ENCODE results near the gene PCTP. TPM values are rescaled to one million over a fixed set of nuclear protein-coding genes. Genes with fewer than 3 reads are reported as not detected.

PCTP gene
- total and polyA plus RNA-seq, 9 of the 15 experiments (the other 6 are each of a cell fraction or from before 2014, with no cell fraction given): 10.9 to 62.3 (median 41.2) TPM

DNA sequence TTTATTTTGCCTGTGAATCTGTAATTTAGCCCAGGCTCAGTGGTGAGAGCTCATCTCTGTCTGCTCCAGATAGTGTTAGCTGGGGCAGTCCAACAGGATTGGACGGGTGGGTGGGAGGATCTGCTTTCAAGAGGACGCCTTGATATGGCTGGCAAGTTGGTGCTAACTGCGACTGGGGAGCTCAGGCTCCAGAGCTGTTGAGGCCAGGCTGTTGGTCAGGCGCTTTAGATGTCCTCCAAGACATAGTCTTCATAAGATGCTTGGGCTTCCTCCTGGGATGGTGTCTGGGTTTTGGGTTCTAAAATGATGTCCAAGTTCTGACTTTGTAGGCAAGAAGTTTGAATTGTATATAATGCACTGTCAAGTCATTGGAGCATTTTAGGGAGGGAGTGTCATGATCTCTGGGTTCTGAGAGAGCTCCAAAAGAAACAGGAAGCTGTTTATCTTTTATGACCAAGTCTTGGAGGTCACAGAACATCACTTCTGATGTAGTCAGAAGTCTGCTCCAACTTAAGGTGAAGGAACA, 12.8 kb upstream of the PCTP start (continued):
- TF ChIP-seq ATF3 (IDR thresholded peaks at IDR 0.05) (no peak; the same call in 1 of the 2 replicates), ATF3 (CRISPR knock-in tag; conservative IDR thresholded peaks at IDR 0.05) (no peak), CXXC5 (CRISPR knock-in tag; IDR thresholded peaks at IDR 0.05) (peak; percentile 40), PML (IDR thresholded peaks at IDR 0.05; ENCODE audit: low read length) (peak; percentile 54; the same call in 1 of the 2 replicates), RBM17 (IDR thresholded peaks at IDR 0.05; ENCODE audit: borderline replicate concordance, low read depth, low read length) (no peak), ZNF778 (CRISPR knock-in tag; IDR thresholded peaks at IDR 0.05) (no peak), MXD1 (CRISPR knock-in tag; IDR thresholded peaks at IDR 0.05; ENCODE audit: borderline replicate concordance, poor library complexity, severe bottlenecking) (no peak), GABPB1 (CRISPR knock-in tag; IDR thresholded peaks at IDR 0.05) (no peak), TAF9B (IDR thresholded peaks at IDR 0.05; ENCODE audit: partially characterized antibody) (peak; percentile 10), TCF3 (CRISPR knock-in tag; IDR thresholded peaks at IDR 0.05) (peak; percentile 77), RB1 (IDR thresholded peaks at IDR 0.05; ENCODE audit: low read depth) (no peak), CBFB (CRISPR knock-in tag; IDR thresholded peaks at IDR 0.05) (no peak), FOXM1 (IDR thresholded peaks at IDR 0.05; ENCODE audit: low read depth) (peak; percentile 92), FOXM1 (CRISPR knock-in tag; IDR thresholded peaks at IDR 0.05; ENCODE audit: low read depth) (no peak), RFX5 (IDR thresholded peaks at IDR 0.05; ENCODE audit: low read depth, low read length) (no peak), GTF2A2 (tag; IDR thresholded peaks at IDR 0.05) (no peak), MAZ (CRISPR knock-in tag; conservative IDR thresholded peaks at IDR 0.05 in 1 of 2, IDR thresholded peaks at IDR 0.05 in 1 of 2) (peak in 1 of 2 experiments; percentile 27; a peak in 1 of 4 replicates), KAT7 (CRISPR knock-in tag; IDR thresholded peaks at IDR 0.05; ENCODE audit: borderline replicate concordance) (peak; percentile 63; the same call in 1 of the 2 replicates), SMARCE1 (IDR thresholded peaks at IDR 0.05) (peak; percentile 69; the same call in 1 of the 2 replicates), LARP7 (IDR thresholded peaks at IDR 0.05) (no peak), ZNF324 (CRISPR knock-in tag; IDR thresholded peaks at IDR 0.05) (no peak)
- TF ChIP-seq, protein P1, sequence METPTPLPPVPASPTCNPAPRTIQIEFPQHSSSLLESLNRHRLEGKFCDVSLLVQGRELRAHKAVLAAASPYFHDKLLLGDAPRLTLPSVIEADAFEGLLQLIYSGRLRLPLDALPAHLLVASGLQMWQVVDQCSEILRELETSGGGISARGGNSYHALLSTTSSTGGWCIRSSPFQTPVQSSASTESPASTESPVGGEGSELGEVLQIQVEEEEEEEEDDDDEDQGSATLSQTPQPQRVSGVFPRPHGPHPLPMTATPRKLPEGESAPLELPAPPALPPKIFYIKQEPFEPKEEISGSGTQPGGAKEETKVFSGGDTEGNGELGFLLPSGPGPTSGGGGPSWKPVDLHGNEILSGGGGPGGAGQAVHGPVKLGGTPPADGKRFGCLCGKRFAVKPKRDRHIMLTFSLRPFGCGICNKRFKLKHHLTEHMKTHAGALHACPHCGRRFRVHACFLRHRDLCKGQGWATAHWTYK (CRISPR knock-in tag; IDR thresholded peaks at IDR 0.05): no peak
- TF ChIP-seq, protein P2, sequence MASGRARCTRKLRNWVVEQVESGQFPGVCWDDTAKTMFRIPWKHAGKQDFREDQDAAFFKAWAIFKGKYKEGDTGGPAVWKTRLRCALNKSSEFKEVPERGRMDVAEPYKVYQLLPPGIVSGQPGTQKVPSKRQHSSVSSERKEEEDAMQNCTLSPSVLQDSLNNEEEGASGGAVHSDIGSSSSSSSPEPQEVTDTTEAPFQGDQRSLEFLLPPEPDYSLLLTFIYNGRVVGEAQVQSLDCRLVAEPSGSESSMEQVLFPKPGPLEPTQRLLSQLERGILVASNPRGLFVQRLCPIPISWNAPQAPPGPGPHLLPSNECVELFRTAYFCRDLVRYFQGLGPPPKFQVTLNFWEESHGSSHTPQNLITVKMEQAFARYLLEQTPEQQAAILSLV (tag; IDR thresholded peaks at IDR 0.05): no peak
- TF ChIP-seq, protein P3, sequence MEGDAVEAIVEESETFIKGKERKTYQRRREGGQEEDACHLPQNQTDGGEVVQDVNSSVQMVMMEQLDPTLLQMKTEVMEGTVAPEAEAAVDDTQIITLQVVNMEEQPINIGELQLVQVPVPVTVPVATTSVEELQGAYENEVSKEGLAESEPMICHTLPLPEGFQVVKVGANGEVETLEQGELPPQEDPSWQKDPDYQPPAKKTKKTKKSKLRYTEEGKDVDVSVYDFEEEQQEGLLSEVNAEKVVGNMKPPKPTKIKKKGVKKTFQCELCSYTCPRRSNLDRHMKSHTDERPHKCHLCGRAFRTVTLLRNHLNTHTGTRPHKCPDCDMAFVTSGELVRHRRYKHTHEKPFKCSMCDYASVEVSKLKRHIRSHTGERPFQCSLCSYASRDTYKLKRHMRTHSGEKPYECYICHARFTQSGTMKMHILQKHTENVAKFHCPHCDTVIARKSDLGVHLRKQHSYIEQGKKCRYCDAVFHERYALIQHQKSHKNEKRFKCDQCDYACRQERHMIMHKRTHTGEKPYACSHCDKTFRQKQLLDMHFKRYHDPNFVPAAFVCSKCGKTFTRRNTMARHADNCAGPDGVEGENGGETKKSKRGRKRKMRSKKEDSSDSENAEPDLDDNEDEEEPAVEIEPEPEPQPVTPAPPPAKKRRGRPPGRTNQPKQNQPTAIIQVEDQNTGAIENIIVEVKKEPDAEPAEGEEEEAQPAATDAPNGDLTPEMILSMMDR (IDR thresholded peaks at IDR 0.05 in 2 of 3, conservative IDR thresholded peaks at IDR 0.05 in 1 of 3; ENCODE audit: insufficient read depth in 2 of 3, low read depth in 1 of 3, low read length in 3 of 3): no peak
